ENCODE results near the gene FMO3. TPM values are rescaled to one million over a fixed set of nuclear protein-coding genes. Genes with fewer than 3 reads are reported as not detected.
A peak's percentile ranks its signal among the peaks of the same experiment; 100 is the strongest.

Gene FMO3
- total and polyA plus RNA-seq, 8 donors: 0.55 to 7.0 (median 2.1) TPM

GRCh38 chr1:171134204-171134923 is 43.7 kb downstream of the FMO3 start:
- TF ChIP-seq POLR2A (IDR thresholded peaks at IDR 0.05) (no peak), CTCF (IDR thresholded peaks at IDR 0.05) (no peak), EP300 (IDR thresholded peaks at IDR 0.05) (no peak), POLR2AphosphoS5 (IDR thresholded peaks at IDR 0.05) (no peak)
- WGBS, 5 donors: 65 to 84% (median 73%) methylated on average over 3 of the region's 3 CpGs
- intact Hi-C loops (cut with DNase I; ENCODE audit: low total_unique reads): no loop called here
- DNase-seq: no peak
- Histone ChIP-seq H3K27me3 (no peaks in the 10 kb centered on the region), H3K4me1 (peaks cover 0 to 24% (median 12%) of the 10 kb centered on the region in 4 donors), H3K36me3 (no peaks in the 10 kb centered on the region), H3K9me3 (no peaks in the 10 kb centered on the region), H3K4me3 (no peak overlapping the region), H3K27ac (no peak overlapping the region)

GRCh38 chr1:171137580-171137979 is 46.9 kb downstream of the FMO3 start:
- intact Hi-C loops (cut with DNase I; ENCODE audit: low total_unique reads): no loop called here
- 20 to 53% (median 33%) methylated on average over 2 of the region's 2 CpGs for WGBS, 5 donors
- H3K27ac ChIP-seq: peak overlapping the region in 4 of 5 donors; percentile 13 to 90 (median 72)

GRCh38 chr1:171138980-171139379 is 48.3 kb downstream of the FMO3 start:
- TF ChIP-seq CTCF (IDR thresholded peaks at IDR 0.05) (no peak), POLR2A (IDR thresholded peaks at IDR 0.05) (no peak), EP300 (IDR thresholded peaks at IDR 0.05) (no peak), POLR2AphosphoS5 (IDR thresholded peaks at IDR 0.05) (no peak)
- WGBS, 5 donors: 65 to 77% (median 70%) methylated on average over 2 of the region's 2 CpGs

More at GRCh38 chr1:171137580-171137979, 46.9 kb downstream of the FMO3 start:
- peaks cover 21 to 56% (median 36%) of the 10 kb centered on the region in 4 donors for H3K4me1 ChIP-seq
- H3K9me3 ChIP-seq: no peaks in the 10 kb centered on the region
- H3K27me3 ChIP-seq: no peaks in the 10 kb centered on the region
- no peak for DNase-seq
- no peaks in the 10 kb centered on the region for H3K36me3 ChIP-seq
- no peak for TF ChIP-seq CTCF (IDR thresholded peaks at IDR 0.05)
- H3K4me3 ChIP-seq: no peak overlapping the region

GRCh38 chr1:171139890-171140289 is 49.2 kb downstream of the FMO3 start:
- H3K27ac ChIP-seq: peak overlapping the region; percentile 70 to 90 (median 84)
- intact Hi-C loops (cut with DNase I; ENCODE audit: low total_unique reads): no loop called here
- H3K4me1 ChIP-seq: peaks cover 24 to 69% (median 45%) of the 10 kb centered on the region in 4 donors
- WGBS, 5 donors: 78 to 96% (median 89%) methylated on average over 4 of the region's 4 CpGs
- H3K27me3 ChIP-seq: no peaks in the 10 kb centered on the region
- TF ChIP-seq EP300 (IDR thresholded peaks at IDR 0.05): no peak
- TF ChIP-seq CTCF (IDR thresholded peaks at IDR 0.05): no peak
- no peak for TF ChIP-seq POLR2AphosphoS5 (IDR thresholded peaks at IDR 0.05)
- TF ChIP-seq POLR2A (IDR thresholded peaks at IDR 0.05): no peak
- H3K9me3 ChIP-seq: no peaks in the 10 kb centered on the region
- DNase-seq: no peak
- no peak overlapping the region for H3K4me3 ChIP-seq
- H3K36me3 ChIP-seq: no peaks in the 10 kb centered on the region

More at GRCh38 chr1:171138980-171139379, 48.3 kb downstream of the FMO3 start:
- peak in 1 of 2 donors; percentile 50 for DNase-seq
- Histone ChIP-seq H3K4me1 (peaks cover 24 to 69% (median 44%) of the 10 kb centered on the region in 4 donors), H3K27me3 (no peaks in the 10 kb centered on the region), H3K9me3 (no peaks in the 10 kb centered on the region), H3K4me3 (peak overlapping the region in 1 of 4 donors; percentile 8), H3K36me3 (no peaks in the 10 kb centered on the region), H3K27ac (peak overlapping the region in 3 of 5 donors; percentile 84 to 90 (median 87))
- intact Hi-C loops (cut with DNase I; ENCODE audit: low total_unique reads): no loop called here
